Heart left ventricle (tissue), 16 donors: ENCODE results near the gene NUP42. TPM values are rescaled to one million over a fixed set of nuclear protein-coding genes. Genes with fewer than 3 reads are reported as not detected.

Experiments
- ATAC-seq, 4 donors: fragments of 200-7000 bp; cut with Tn5 transposase; one replicate each; pipeline ENCODE4 v1.9.1; 2020 to 2022; ENCODE audit warnings: moderate library complexity in 4 of 4, mild to moderate bottlenecking in 3 of 4, moderate number of reproducible peaks in 1 of 4
- DNase-seq, 5 donors: peaks; one replicate each; pipeline ENCODE4 v3.0.0-alpha.2; 2020
- H3K27ac ChIP-seq, 12 donors: fragments of 200-600 bp; sonication (generic) in 4 of 12; one replicate each; pipeline versions ENCODE4 v1.5.0 to v1.8.0; 2016 to 2022; ENCODE audit warnings: mild to moderate bottlenecking in 2 of 12
- H3K27me3 ChIP-seq, 9 donors: fragments of 200-600 bp; sonication (generic) in 2 of 9; one replicate each; pipeline versions ENCODE4 v1.5.1 to v1.8.0; 2016 to 2022; ENCODE audit warnings: mild to moderate bottlenecking in 3 of 9
- H3K36me3 ChIP-seq, 9 donors: fragments of 200-600 bp; sonication (generic) in 2 of 9; one replicate each; pipeline versions ENCODE4 v1.5.0 to v1.8.0; 2018 to 2022; ENCODE audit warnings: mild to moderate bottlenecking in 2 of 9
- H3K4me1 ChIP-seq, 12 donors: fragments of 200-600 bp; sonication (generic) in 4 of 12; one replicate each; pipeline versions ENCODE4 v1.5.0 to v1.8.0; 2016 to 2022; ENCODE audit warnings: mild to moderate bottlenecking in 3 of 12
- H3K4me3 ChIP-seq, 12 donors: fragments of 200-600 bp; sonication (generic) in 4 of 12; one replicate each; pipeline versions ENCODE4 v1.5.0 to v1.8.0; 2017 to 2022; ENCODE audit warnings: mild to moderate bottlenecking in 9 of 12, moderate library complexity in 4 of 12
- H3K9me3 ChIP-seq, 12 donors: fragments of 200-600 bp; sonication (generic) in 4 of 12; one replicate each; pipeline versions ENCODE4 v1.5.0 to v1.8.0; 2016 to 2022; ENCODE audit warnings: mild to moderate bottlenecking in 1 of 12
- CTCF ChIP-seq, 12 donors: fragments of 200-600 bp; sonication (generic) in 4 of 12; IDR thresholded peaks; one replicate each; pipeline versions ENCODE4 v1.5.0 to v1.8.0; 2018 to 2022; ENCODE audit warnings: antibody characterized with exemption in 12 of 12, mild to moderate bottlenecking in 5 of 12
- POLR2A ChIP-seq, 2 donors: fragments of 450-650 bp; IDR thresholded peaks; one replicate each; pipeline ENCODE4 v1.6.1; 2017; ENCODE audit warnings: antibody characterized with exemption in 2 of 2, mild to moderate bottlenecking in 2 of 2, moderate library complexity in 2 of 2
- WGBS, 4 donors: extraction: QIAGEN DNeasy Blood & Tissue Kit in 2 of 4; methylation state at CpG; one replicate each; pipeline versions ENCODE4 v1.1.5 to v1.1.7; 2013 to 2018; 5-methylcytosine and 5-hydroxymethylcytosine counted together
- intact Hi-C, 10 donors: fragments of 100-400 bp; cut with DNase I; formaldehyde crosslinking; loops; one replicate each; pipeline versions ENCODE4 v1.11.1 to v1.14.2; 2022
- polyA plus RNA-seq, 2 donors: library from polyadenylated mRNA; stranded (reverse); fragments of 200-250 nt; gene quantifications; one replicate each; pipeline ENCODE4 v1.2.3, GENCODE V29; 2013
- total RNA-seq, 9 donors: library from RNA; depleted of rRNA in 2 of 9; stranded (reverse); fragments of >200 nt in 2 of 9; fragmentation: NEBNext Ultra II Directional in 3 of 9; extraction: Animal tissue kit (Norgen Biotek cat#: 25700) in 3 of 9; gene quantifications; one replicate each; pipeline versions ENCODE4 v1.1.0 to v1.2.4, GENCODE V29; 2016 to 2023
- donor health status: ischemic (EF 13 %, LVEDD 7.1; RV severe dilation, severe dysfunction).
- donor health status: healthy with polysubstance abuse.
- donor health status: DM: no; HTN: yes; CAD: no.
- donor health status: DM: no; HTN: no; CAD: no.
- donor health status: ischemic (EF 25% LVEDD 6.9; RV normal size, moderate dysfunction).
- donor health status: ischemic (EF 25% LVEDD 5.7; RV mildly dilated, moderate dysfunction).
- donor health status: healthy.
- donor health status: DM: yes; HTN: yes; CAD: no.
- donor health status: ischemic (EF 35%, LVEDD 5.7; RV mildly dilated, moderate dysfunction).
- donor health status: nonischemic (EF 11% LVEDD 7.7; RV severe dilation, severe dysfunction).
- donor health status: DM: yes; HTN: yes; CAD: no.
- donor health status: PGD.
- donor health status: ischemic (EF 29% LVEDD 5.4; RV normal size, mild dysfunction).
- donor health status: nonischemic (EF 23%, LVEDD 6.1; RV moderate dilation, normal function).

Gene NUP42
- total and polyA plus RNA-seq, 11 donors: 12.7 to 26.1 (median 19.3) TPM

GRCh38 chr7:23235813-23236221, 54.0 kb downstream of the NUP42 start:
- Histone ChIP-seq H3K9me3 (no peaks in the 10 kb centered on the region), H3K27me3 (no peaks in the 10 kb centered on the region), H3K27ac (no peak overlapping the region), H3K4me3 (no peak overlapping the region), H3K4me1 (peaks cover 0 to 2% (median 0%) of the 10 kb centered on the region in 12 donors), H3K36me3 (no peaks in the 10 kb centered on the region)
- ATAC-seq (peak in 2 of 4 donors; percentile 63 to 87), DNase-seq (peak in 4 of 5 donors; percentile 31 to 66 (median 43))
- intact Hi-C loops: no loop called here
- TF ChIP-seq CTCF (IDR thresholded peaks at IDR 0.05) (no peak), POLR2A (IDR thresholded peaks at IDR 0.05) (no peak)
- WGBS, 4 donors: 53 to 81% (median 65%) methylated on average over 6 of the region's 6 CpGs

GRCh38 chr7:23237000-23237399, 55.2 kb downstream of the NUP42 start:
- H3K27ac ChIP-seq: no peak overlapping the region
- H3K27me3 ChIP-seq: peaks cover 0 to 4% (median 0%) of the 10 kb centered on the region in 9 donors
- peaks cover 0 to 2% (median 0%) of the 10 kb centered on the region in 12 donors for H3K4me1 ChIP-seq
- no peak for DNase-seq
- WGBS, 4 donors: 89 to 95% (median 93%) methylated on average over 3 of the region's 3 CpGs
- H3K9me3 ChIP-seq: no peaks in the 10 kb centered on the region
- TF ChIP-seq CTCF (IDR thresholded peaks at IDR 0.05) (no peak), POLR2A (IDR thresholded peaks at IDR 0.05) (no peak)
- H3K36me3 ChIP-seq: no peaks in the 10 kb centered on the region
- H3K4me3 ChIP-seq: no peak overlapping the region
- intact Hi-C loops: no loop called here
- ATAC-seq: no peak

GRCh38 chr7:23238983-23239652, 57.3 kb downstream of the NUP42 start:
- TF ChIP-seq POLR2A (IDR thresholded peaks at IDR 0.05) (no peak), CTCF (IDR thresholded peaks at IDR 0.05) (no peak)
- WGBS, 4 donors: 84 to 93% (median 91%) methylated on average over 11 of the region's 11 CpGs
- DNase-seq (no peak), ATAC-seq (no peak)
- Histone ChIP-seq H3K36me3 (no peaks in the 10 kb centered on the region), H3K4me3 (no peak overlapping the region), H3K4me1 (peaks cover 0 to 14% (median 0%) of the 10 kb centered on the region in 12 donors), H3K27me3 (peaks cover 0 to 4% (median 0%) of the 10 kb centered on the region in 9 donors), H3K27ac (no peak overlapping the region), H3K9me3 (no peaks in the 10 kb centered on the region)
- intact Hi-C loops: no loop called here

GRCh38 chr7:23239698-23240097, 57.9 kb downstream of the NUP42 start:
- peaks cover 0 to 14% (median 0%) of the 10 kb centered on the region in 12 donors for H3K4me1 ChIP-seq
- DNase-seq (no peak), ATAC-seq (no peak)
- WGBS, 4 donors: 78 to 81% (median 79%) methylated on average over 5 of the region's 5 CpGs
- TF ChIP-seq POLR2A (IDR thresholded peaks at IDR 0.05) (no peak), CTCF (IDR thresholded peaks at IDR 0.05) (no peak)
- H3K9me3 ChIP-seq: no peaks in the 10 kb centered on the region
- H3K36me3 ChIP-seq: no peaks in the 10 kb centered on the region
- peaks cover 0 to 4% (median 0%) of the 10 kb centered on the region in 9 donors for H3K27me3 ChIP-seq
- H3K4me3 ChIP-seq: no peak overlapping the region
- intact Hi-C loops: loop anchor here in 4 of 10 donors (5.0 to 10.0 kb wide), 3 partner anchors 32 to 135 kb away; partner anchors contain the start of gene KLHL7 (in 3 of the 4)
- H3K27ac ChIP-seq: no peak overlapping the region
